ENCODE results near the gene SKAP2.

- TF ChIP-seq, protein P1, sequence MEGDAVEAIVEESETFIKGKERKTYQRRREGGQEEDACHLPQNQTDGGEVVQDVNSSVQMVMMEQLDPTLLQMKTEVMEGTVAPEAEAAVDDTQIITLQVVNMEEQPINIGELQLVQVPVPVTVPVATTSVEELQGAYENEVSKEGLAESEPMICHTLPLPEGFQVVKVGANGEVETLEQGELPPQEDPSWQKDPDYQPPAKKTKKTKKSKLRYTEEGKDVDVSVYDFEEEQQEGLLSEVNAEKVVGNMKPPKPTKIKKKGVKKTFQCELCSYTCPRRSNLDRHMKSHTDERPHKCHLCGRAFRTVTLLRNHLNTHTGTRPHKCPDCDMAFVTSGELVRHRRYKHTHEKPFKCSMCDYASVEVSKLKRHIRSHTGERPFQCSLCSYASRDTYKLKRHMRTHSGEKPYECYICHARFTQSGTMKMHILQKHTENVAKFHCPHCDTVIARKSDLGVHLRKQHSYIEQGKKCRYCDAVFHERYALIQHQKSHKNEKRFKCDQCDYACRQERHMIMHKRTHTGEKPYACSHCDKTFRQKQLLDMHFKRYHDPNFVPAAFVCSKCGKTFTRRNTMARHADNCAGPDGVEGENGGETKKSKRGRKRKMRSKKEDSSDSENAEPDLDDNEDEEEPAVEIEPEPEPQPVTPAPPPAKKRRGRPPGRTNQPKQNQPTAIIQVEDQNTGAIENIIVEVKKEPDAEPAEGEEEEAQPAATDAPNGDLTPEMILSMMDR (IDR thresholded peaks at IDR 0.05) = no peak
- TF ChIP-seq POLR2A (IDR thresholded peaks at IDR 0.05) = no peak
Observed at GRCh38 chr7:26787701-26788100, 76.7 kb downstream of the SKAP2 start.
